Measurements from ENCODE around the gene KDM2A.
A peak's percentile ranks its signal among the peaks of the same experiment; 100 is the strongest.

KDM2A gene
- 211 to 311 reads per million in 2 experiments for total RNA-seq

- peak; percentile 99 for DNase-seq (ENCODE audit: low read depth)
Observed at GRCh38 chr11:67118801-67119584, at the start of gene KDM2A. TSS of gene KDM2A (plus strand) at chr11:67119263. CDS start at chr11:67121317, 2,054 bp downstream.

DNA sequence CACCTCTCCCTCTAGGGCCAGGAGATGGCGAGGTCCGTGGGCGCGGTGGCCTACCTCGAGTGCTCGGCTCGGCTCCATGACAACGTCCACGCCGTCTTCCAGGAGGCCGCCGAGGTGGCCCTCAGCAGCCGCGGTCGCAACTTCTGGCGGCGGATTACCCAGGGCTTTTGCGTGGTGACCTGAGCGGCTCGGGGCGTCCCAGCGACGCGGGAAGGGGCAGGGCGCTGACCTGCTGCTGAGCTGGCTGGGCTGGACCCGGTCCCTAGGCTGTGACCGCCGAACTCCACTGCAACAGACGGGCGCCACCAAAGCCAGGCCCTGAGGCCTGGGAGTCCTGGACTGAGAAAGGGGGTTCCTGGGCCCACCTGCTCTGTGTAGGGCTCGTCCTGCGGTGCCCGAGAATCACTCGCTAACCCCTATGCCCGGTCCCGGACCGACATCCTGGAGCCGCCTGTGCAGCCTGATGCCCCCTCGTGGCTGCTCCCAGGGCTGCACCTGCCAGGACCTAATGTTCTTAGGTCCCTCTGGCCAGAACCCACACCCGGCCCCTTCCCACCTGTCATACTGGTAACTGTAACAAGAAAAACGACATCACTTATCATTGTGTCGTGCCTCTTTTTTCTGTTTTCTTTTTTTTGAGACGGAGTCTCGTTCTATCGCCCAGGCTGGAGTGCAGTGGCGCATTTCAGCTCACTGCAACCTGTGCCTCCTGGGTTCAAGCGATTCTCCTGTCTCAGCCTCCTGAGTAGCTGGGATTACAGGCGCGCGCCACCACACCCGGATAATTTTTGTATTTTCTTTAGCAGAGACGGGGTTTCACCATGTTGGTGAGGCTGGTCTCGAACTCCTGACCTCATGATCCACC lies 47.4 kb upstream of the KDM2A start:
- peak; percentile 53 for DNase-seq (ENCODE audit: low read depth)

GRCh38 chr11:67072295-67072694 lies 46.8 kb upstream of the KDM2A start:
- no peak for DNase-seq (ENCODE audit: low read depth)

DNA sequence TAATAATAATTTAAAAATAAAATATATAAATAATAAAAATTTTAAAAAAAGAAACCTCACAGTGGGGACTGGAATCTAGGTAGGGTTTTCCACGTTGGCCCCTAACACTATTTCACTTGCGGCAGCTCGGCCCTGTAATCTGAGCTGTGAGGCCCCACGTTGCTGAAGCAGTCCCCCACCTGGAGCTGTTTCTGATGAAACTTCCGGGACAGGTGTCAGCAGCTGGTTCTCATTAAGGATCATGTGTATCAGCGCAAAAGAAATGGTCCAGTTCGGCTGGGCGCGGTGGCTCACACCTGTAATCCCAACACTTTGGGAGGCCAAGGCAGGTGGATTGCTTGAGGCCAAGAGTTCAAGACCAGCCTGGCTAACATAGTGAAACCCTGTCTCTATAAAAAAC lies 45.2 kb upstream of the KDM2A start:
- DNase-seq (ENCODE audit: low read depth), result no peak

DNA sequence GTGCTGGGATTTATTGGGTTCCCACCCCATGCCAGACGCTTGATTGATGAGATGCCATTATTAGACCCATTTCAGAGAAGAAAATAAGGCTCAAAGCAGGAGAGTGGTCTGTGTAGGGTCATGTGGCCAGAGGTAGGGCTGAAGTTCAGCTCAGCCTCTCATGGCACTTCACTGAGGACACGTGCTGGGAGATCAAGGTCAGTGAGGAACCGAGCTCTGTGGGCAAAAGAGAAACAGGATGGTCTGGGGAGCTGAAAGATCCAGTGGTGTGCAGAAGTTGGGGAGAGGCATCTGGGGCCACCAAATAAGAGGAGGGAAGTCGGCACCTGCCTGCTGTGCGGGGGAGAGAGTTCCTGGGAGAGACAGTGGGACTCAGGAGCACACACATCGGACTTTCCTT lies 42.9 kb upstream of the KDM2A start:
- no peak for DNase-seq (ENCODE audit: low read depth)

GRCh38 chr11:67079065-67079705 lies 39.9 kb upstream of the KDM2A start:
- DNase-seq (ENCODE audit: low read depth), result no peak

GRCh38 chr11:67082071-67082791 lies 36.8 kb upstream of the KDM2A start:
- DNase-seq (ENCODE audit: low read depth), result no peak

DNA sequence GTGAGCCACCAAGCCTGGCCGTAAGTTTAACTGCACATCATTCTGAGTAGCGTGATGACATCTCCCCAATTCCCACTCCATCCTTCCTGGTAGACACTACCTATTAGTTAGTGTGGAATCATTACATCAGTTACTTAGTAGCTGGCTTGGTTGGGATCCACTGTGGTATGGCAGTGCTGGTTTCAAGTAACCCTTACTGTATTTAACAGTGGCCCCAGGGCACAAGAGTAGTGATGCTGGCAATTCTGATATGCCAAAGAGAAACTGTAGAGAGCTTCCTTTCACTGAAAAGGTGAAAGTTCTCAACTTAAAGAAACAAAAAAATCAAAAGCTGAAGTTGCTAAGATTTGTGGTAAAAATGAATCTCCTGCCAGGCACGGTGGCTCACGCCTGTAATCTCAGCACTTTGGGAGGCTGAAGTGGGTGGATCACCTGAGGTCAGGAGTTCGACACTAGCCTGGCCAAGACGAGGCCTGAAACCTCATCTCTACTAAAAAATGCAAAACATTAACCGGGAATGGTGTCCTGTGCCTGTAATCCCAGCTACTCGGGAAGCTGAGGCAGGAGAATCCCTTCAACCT lies 35.2 kb upstream of the KDM2A start:
- DNase-seq (ENCODE audit: low read depth), result no peak

DNA sequence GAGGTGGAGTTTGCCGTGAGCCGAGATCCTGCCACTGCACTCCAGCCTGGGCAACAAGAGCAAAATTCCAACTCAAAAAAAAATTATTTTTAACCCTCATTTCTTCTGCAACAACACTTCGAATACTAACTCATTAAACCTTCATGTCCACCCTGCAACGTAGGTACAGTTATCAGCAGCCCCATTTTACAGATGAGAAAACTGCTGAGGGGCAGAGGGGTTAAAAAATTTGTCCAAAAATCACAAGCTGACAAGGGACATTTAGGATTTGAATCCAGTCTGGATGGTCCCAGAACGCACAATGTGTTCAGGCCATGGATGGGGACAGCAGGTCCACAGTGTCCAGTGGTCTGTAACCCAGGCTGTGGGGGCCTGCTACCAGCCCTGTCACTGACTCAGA lies 33.4 kb upstream of the KDM2A start:
- DNase-seq (ENCODE audit: low read depth), result no peak

DNA sequence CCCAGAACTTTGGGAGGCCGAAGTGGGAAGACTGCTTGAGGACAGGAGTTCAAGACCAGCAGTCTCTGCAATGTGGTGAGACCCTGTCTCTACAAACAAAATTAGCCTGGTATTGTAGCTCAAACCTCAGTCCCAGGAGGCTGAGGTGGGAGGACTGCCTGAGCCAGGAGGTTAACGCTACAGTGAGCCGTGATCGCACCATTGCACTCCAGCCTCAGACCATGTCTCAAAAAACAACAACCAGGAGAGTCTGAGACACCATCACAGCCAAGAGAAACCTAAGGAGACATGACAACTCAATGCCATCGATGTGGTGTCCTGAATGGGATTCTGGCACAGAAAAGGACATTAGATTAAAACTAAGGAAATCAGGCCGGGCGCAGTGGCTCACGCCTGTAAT lies 28.3 kb upstream of the KDM2A start:
- no peak for DNase-seq (ENCODE audit: low read depth)

GRCh38 chr11:67095214-67095507 lies 23.9 kb upstream of the KDM2A start:
- no peak for DNase-seq (ENCODE audit: low read depth)

DNA sequence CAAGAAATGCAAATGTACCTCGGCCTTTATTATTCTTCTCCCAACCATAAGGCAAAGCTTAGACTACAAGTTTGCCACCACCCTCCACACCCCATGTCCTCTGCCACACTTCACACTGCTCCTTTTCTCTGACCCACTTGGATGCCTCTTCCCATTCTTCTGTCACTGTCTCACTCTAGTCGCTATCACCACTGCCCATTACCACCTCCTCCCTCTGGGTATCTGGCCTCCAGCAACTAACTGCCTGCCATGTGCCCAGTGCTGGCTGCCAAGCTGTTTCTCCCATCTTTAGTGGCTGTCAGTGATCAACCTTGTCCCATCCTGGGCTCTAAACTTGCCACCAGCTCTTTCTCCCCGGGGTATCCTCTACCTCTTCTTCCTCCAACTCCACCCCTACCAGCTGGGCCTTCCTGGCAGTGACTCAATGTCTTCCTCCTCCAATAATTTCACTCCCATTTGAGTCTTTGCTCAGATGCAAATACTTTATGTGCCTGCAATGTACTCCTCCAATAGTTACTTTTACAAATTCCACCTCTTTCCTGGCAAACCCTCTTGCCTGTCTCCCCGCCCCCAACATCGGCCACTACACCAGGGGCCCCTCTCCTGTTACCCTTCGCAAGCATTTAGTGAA lies 20.1 kb upstream of the KDM2A start:
- DNase-seq (ENCODE audit: low read depth), result no peak

GRCh38 chr11:67099831-67100324 lies 19.2 kb upstream of the KDM2A start:
- DNase-seq (ENCODE audit: low read depth), result no peak

- no peak for DNase-seq (ENCODE audit: low read depth)
Observed at GRCh38 chr11:67102664-67103063, 16.4 kb upstream of the KDM2A start.

DNA sequence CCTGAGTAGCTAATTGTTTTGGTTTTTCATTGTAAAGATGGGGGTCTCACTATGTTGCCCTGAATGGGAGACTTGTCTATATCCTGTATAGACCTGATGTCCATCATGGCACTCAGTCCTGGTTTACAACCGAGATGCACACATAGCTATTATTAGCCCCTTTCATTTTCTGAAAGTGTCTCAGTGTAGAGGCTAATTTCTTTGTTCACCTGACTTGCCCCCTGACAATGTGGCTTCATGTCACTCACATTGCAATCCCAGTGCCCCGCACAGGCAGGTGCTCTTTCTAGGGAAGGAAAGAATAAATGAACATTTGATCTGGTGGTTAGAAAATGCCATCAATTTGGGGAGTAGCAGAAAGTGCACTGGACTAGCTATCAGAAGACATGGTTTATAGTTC lies 13.1 kb upstream of the KDM2A start:
- no peak for DNase-seq (ENCODE audit: low read depth)

GRCh38 chr11:67111261-67111660 lies 7.8 kb upstream of the KDM2A start:
- no peak for DNase-seq (ENCODE audit: low read depth)

DNA sequence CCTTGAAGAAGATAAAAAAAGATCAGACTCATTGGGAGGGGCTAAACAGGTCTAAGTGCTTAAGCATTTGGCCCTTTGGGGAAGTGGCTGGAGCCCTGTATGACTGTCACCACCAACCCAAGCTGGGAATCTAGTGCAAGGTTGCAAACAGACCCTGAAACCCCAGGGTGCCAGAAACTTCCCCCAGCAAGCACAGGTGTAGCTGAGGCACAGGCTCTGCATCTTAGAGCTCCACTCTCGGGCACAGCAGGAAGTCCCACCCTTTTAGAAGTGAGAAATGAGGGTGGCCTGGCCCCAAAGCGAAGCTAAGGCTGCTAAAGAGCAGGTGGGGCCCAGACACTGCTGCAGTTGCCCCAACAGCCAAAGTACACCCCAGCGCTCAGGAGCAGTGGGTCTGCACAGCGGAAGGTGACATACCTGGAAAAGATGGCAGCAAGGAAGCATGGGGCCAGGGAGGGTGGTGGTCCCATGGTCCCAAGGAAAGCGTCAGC lies 5.8 kb upstream of the KDM2A start:
- no peak for DNase-seq (ENCODE audit: low read depth)

GRCh38 chr11:67114275-67114896 lies 4.7 kb upstream of the KDM2A start:
- DNase-seq (ENCODE audit: low read depth), result no peak

DNA sequence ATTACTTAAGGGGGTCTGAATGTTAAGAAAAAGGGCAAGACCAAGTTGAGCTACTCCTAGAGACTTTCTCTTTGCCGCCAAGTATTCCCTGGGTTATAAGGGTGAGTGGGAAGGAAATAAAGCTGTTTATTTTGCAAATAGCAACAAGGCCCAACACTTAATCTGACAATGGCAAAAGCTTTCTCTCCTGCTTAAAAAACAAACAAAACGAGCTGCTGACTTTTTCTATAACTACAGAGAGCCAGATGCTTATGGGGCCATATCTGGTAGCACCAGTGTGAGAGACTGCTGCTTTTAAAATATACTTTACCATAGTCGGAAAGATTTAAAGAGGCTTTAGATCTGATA lies 2.3 kb upstream of the KDM2A start:
- DNase-seq (ENCODE audit: low read depth), result no peak

DNA sequence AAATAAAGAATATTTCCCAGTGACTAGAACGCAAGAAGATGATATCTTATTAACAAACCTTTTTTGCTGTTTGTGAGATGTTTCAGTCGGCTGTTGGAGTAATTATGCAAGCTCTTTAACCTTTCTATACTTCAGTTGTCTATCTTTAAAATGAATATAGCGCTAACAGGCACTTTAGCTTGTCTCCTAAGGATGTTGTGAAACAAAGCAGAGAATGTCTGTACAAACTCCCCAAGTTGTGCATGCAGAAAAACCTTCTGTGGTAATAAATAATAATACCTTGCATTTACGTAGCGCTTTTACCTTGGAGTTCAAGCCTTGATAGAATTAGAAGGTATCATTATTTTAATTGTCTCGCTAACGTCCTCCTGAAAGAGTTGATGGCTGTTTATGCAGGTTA lies 1.9 kb upstream of the KDM2A start:
- DNase-seq (ENCODE audit: low read depth), result no peak
